ENCODE measurements around the gene ALS2CL.

The ALS2CL gene

DNA sequence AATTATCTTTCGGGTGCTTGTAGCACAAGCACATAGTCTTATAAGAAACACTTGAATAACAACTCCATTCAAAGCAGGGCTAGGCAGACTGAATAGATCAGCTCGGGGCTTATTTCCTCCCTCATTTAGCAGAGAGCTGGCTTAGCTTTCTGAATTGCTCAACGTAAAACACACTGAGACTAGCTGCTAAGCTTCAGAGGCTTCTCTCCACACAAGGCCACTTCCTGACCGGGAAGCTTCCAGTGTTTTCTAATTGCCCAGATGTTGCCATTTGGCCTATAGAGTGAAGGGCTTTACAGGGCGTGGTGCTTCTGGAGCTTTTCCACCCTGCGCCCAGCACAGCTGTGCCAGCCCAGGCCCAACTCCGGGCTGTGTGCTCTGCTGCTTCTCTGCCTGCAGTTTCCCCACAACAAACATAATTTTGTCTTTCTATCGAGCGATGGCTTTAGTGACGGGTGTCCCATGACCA, 64.5 kb downstream of the ALS2CL start:
- Histone ChIP-seq H3K4me3 (ENCODE audit: low read length) (peak overlapping the region; percentile 18), H3K27ac (ENCODE audit: low read length) (no peak overlapping the region), H3K4me1 (ENCODE audit: control insufficient read depth, low read depth, low read length) (peaks cover 21% of the 10 kb centered on the region), H3K9ac (ENCODE audit: low read length) (no peak overlapping the region), H3K9me3 (ENCODE audit: control insufficient read depth, low read depth, low read length) (no peaks in the 10 kb centered on the region), H3K27me3 (ENCODE audit: control insufficient read depth, insufficient read depth, low read length) (no peaks in the 10 kb centered on the region), H3K36me3 (ENCODE audit: control insufficient read depth, low read depth, low read length) (no peaks in the 10 kb centered on the region)

- Histone ChIP-seq H3K9me3 (ENCODE audit: control insufficient read depth, low read depth, low read length) (no peaks in the 10 kb centered on the region), H3K9ac (ENCODE audit: low read length) (no peak overlapping the region), H3K4me3 (ENCODE audit: low read length) (no peak overlapping the region), H3K27ac (ENCODE audit: low read length) (no peak overlapping the region), H3K27me3 (ENCODE audit: control insufficient read depth, insufficient read depth, low read length) (no peaks in the 10 kb centered on the region), H3K36me3 (ENCODE audit: control insufficient read depth, low read depth, low read length) (no peaks in the 10 kb centered on the region), H3K4me1 (ENCODE audit: control insufficient read depth, low read depth, low read length) (peaks cover 21% of the 10 kb centered on the region)
Observed at GRCh38 chr3:46627078-46627477, 66.4 kb downstream of the ALS2CL start.

DNA sequence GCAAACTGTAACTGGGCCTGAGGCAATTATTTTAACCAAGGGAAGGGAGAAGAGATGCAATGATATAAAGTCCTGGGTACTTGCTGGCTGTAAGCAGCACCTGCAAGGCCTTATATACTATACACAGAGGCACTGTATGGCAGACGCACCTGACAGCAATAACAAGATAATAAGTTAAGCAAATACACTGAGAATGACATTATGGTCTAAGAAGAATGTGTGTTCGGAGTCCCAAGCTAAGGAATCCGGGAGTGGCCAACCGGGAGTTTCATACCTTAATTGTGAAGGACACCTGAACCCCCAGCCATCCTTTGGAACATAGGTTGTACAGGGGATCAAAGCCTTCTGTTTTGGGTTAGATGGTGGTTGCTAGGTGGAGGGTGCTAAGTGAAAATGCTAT, 67.4 kb downstream of the ALS2CL start:
- H3K27me3 ChIP-seq (ENCODE audit: control insufficient read depth, insufficient read depth, low read length), result no peaks in the 10 kb centered on the region
- H3K9ac ChIP-seq (ENCODE audit: low read length), result no peak overlapping the region
- peaks cover 21% of the 10 kb centered on the region for H3K4me1 ChIP-seq (ENCODE audit: control insufficient read depth, low read depth, low read length)
- no peak overlapping the region for H3K4me3 ChIP-seq (ENCODE audit: low read length)
- H3K9me3 ChIP-seq (ENCODE audit: control insufficient read depth, low read depth, low read length), result no peaks in the 10 kb centered on the region
- no peaks in the 10 kb centered on the region for H3K36me3 ChIP-seq (ENCODE audit: control insufficient read depth, low read depth, low read length)
- no peak overlapping the region for H3K27ac ChIP-seq (ENCODE audit: low read length)

DNA sequence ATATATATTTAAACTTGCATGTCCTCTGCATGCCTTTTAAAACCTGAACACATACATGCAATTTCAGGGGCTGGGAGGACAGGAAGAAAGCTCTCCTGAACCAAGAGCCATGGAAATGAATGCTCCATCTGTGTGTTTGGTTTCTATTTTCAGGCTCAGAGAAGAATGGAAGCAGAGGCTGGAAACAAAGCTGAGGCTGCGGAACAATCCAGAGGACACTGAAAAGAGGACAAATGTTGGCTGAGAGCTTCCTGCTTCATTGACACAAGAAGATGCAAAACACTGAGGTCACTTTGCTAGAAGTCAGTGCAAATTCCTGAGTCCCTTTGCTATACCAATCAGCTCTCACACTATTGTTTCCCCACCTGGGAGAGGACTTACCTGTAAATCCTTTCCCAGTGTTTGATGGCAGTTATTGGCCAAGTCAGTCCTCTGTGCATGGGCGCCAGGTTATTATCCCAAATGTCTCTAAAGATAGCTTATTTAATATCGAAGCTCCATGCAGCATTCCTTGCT, 68.4 kb downstream of the ALS2CL start:
- no peak overlapping the region for H3K4me3 ChIP-seq (ENCODE audit: low read length)
- no peaks in the 10 kb centered on the region for H3K9me3 ChIP-seq (ENCODE audit: control insufficient read depth, low read depth, low read length)
- H3K27me3 ChIP-seq (ENCODE audit: control insufficient read depth, insufficient read depth, low read length), result no peaks in the 10 kb centered on the region

DNA sequence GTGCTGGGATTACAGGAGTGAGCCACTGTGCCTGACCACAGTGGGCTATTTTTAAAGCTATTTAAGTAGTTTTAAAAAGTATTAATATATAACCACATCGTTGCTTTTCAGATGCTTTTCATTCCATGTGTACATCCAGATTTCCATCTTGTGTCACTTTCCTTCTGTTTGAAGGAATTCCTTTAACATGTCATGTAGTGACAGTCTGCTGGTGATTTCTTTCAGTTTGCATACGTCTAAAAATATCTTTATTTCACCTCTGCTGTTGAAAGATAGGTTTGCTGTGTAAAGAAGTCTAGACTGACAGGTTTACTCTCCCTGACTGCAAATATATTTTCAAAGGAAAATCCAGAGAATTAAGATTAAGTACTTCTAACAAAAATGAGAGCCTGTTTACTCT, 68.9 kb downstream of the ALS2CL start:
- Histone ChIP-seq H3K27me3 (ENCODE audit: control insufficient read depth, insufficient read depth, low read length) (no peaks in the 10 kb centered on the region), H3K27ac (ENCODE audit: low read length) (no peak overlapping the region), H3K9me3 (ENCODE audit: control insufficient read depth, low read depth, low read length) (no peaks in the 10 kb centered on the region), H3K36me3 (ENCODE audit: control insufficient read depth, low read depth, low read length) (no peaks in the 10 kb centered on the region), H3K9ac (ENCODE audit: low read length) (no peak overlapping the region), H3K4me3 (ENCODE audit: low read length) (no peak overlapping the region), H3K4me1 (ENCODE audit: control insufficient read depth, low read depth, low read length) (peaks cover 20% of the 10 kb centered on the region)

More for the DNA sequence above, 68.4 kb downstream of the ALS2CL start:
- Histone ChIP-seq H3K4me1 (ENCODE audit: control insufficient read depth, low read depth, low read length) (peaks cover 21% of the 10 kb centered on the region), H3K9ac (ENCODE audit: low read length) (no peak overlapping the region), H3K27ac (ENCODE audit: low read length) (no peak overlapping the region), H3K36me3 (ENCODE audit: control insufficient read depth, low read depth, low read length) (no peaks in the 10 kb centered on the region)

DNA sequence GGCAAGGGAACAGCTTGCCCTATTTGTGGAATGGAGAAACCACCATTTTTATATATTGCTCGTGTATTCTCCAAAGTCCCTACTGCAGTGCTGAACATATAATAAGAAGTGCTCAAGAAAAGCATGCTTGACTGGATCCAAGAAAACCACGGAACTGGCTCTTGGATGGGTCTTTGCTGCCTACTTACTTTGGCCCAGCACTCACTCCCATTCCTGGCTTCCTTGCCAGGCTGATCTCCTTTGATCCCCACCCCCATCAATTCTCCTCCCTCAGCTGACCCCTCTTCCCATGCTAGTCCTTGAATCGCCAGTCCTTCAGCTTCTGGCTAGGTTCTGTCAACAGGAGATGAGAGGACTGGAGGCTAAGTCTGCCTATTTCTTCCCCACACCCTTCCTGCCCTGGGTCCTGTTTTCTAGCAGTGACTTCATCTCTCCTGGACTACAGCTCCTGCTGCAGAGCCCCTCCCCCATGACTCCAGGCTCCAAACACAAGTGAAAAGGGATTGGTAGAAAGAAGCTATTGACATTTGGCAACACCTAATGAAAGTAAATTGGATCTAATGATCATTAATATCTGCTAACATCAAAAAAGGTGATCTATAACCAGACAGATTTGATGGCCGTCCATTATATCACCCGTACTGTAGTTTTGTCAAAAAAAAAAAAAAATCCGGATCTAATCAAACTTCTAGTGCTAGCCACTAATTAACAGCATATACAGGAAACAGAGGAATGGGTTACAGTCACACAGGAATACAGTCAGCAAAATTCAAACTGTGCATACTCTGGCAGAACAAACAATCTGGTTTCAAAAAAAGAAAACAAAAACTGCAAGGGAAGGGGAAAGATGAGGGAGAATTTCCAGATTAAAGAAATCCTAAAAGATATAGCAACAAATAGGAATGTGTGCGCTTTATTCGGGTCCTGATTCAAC, 73.4 kb downstream of the ALS2CL start:
- peaks cover 2% of the 10 kb centered on the region for H3K4me1 ChIP-seq (ENCODE audit: control insufficient read depth, low read depth, low read length)
- H3K4me3 ChIP-seq (ENCODE audit: low read length), result no peak overlapping the region
- no peak overlapping the region for H3K9ac ChIP-seq (ENCODE audit: low read length)
- H3K27ac ChIP-seq (ENCODE audit: low read length), result no peak overlapping the region
- no peaks in the 10 kb centered on the region for H3K9me3 ChIP-seq (ENCODE audit: control insufficient read depth, low read depth, low read length)
- H3K27me3 ChIP-seq (ENCODE audit: control insufficient read depth, insufficient read depth, low read length), result no peaks in the 10 kb centered on the region
- H3K36me3 ChIP-seq (ENCODE audit: control insufficient read depth, low read depth, low read length), result no peaks in the 10 kb centered on the region

Measured in iPS-18a (cell line).